Activated T-helper 1 cell treated with Interleukin-2 at 50 U/mL for 16 hours (primary cell): Measurements from ENCODE around the gene GLT6D1.
"Not testable (repeated sequence)": the region's sequence is repeated elsewhere in the genome, so short reads cannot be mapped to it uniquely, and the experiment has no call there.

Experiments used
- DNase-seq: peaks from one replicate; pipeline ENCODE4 v3.0.0-alpha.2; 2020; ENCODE audit warnings: low read depth

GLT6D1 gene

DNA sequence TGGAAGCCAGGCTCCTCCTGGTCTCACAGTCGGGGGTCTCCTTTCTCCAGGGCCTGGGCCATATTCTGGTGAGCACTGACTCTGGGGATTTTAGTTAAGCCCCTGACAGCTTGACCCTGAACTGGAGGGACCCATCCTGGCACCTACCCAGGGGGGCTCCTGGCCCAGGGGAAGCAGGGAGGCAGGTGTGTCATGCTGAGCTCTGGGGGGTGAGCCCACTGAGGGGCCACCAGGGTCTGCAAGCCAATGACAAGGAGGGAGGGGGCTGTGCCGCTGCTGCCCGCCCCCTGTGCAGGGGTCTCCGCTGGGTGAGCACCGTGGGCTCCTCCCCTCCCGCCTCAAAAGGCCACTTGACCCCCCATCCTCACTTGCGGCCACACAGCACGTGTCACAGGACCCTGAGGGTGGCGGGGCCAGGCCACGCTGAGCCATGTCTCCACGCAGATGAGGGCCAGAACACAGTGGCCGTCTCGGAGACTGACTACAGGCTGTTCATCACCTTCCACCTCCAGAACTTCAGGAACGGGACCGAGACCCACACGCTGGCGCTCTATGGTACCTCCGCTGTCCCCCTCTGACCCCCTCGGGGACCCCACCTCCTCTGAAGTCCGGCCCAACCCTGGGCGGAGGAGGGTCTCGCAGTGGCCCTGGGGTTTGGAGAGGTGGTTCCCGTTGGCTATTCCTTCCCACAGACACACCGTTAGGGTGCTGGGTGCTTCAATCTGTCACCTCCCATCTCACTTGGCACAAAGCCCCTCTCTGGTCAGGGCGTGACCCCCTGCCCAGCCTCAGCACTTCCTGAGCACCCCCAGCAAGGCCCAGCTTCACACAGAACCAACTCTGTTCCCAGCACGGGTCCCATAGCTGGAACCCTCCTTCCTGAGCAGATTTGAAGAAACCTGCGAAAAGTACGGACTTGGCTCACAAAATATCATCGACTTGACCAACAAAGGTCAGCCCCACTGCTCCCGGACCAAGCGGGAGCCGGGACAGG lies 25.8 kb upstream of the GLT6D1 start:
- DNase-seq = no peak

DNA sequence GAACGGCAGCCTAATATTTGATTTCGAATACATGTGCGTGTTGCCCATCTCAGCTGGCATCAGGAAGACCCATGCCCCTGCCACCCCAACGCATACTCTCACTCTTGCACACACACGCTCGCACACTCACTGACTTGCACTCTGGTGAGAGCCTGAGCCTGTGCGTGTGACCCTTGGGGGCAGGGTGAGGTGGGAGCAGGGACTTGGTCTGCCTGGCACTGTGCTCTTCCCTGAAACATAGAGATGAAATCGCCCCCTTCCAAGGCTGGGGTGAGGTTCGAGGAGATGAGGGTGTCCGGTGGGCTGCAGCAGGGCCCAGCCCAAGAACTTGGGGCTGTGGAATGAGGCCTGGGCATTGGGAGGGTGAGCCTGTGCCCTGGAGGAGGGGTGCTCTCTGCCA lies 24.9 kb upstream of the GLT6D1 start:
- no peak for DNase-seq

- no peak for DNase-seq
Measured at GRCh38 chr9:135663857-135664256, 24.5 kb upstream of the GLT6D1 start.

DNA sequence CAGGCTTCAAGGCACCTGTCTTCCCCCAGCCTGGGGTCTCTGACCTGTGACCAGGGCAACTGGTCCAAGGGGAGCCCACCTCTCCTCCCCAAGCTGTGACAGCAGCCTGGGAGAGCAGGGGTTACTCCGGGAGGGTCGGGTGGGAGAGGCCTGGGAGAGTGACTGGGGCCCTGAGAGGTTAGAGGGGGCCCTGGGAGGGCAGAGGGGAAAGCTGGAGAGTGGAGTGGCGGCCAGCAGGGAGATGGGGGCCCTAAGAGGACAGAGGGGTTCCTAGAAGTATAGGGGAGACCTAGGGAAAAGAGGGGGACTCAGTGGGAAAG lies 24.1 kb upstream of the GLT6D1 start:
- DNase-seq = no peak

GRCh38 chr9:135662758-135663450 lies 23.6 kb upstream of the GLT6D1 start, which contains the start of gene LCN9:
Gene LCN9, plus strand, starts transcription at chr9:135663309. Its CDS starts 13 bp downstream, at chr9:135663322.
- no peak for DNase-seq

- no peak for DNase-seq
Measured at GRCh38 chr9:135661816-135662560, 22.6 kb upstream of the GLT6D1 start.

DNA sequence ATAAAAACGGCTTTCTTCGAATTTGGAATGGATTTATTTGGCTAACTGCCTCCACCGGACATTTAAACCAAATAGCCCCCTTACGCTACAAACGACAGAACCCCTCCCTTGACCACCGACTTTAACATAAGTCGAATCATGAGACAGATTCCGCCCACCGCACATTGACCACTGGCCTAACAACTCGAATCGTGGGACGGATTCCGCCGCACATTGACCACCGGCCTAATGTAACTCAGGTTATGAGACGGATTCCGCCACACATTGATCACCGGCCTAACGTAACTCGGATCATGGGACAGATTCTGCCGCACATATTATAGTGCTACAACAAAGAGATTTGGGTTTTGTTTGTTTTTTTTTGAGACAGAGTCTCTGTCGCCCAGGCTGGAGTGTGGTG lies 21.1 kb upstream of the GLT6D1 start:
- DNase-seq = no peak

GRCh38 chr9:135659252-135659651 lies 19.9 kb upstream of the GLT6D1 start:
- DNase-seq = no peak

DNA sequence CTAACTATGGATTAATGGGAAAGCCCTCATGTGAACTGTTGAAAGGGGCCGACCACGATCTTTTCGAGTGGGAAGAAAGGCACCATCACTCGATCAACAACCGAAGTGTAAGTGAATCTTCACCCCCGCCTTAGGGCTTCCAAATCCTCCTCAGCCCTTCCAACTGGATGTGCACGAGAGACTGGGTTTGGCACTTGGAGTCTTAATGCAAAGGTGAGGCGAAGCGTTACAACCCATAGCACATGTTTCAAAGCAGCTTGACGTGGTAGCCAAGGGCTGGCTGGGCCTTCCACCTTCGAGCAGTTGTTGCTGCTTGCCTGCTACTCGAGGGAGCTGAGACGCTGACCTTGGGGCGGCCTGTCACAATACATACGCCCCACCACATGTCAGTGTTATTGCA lies 18.1 kb upstream of the GLT6D1 start:
- DNase-seq = no peak

DNA sequence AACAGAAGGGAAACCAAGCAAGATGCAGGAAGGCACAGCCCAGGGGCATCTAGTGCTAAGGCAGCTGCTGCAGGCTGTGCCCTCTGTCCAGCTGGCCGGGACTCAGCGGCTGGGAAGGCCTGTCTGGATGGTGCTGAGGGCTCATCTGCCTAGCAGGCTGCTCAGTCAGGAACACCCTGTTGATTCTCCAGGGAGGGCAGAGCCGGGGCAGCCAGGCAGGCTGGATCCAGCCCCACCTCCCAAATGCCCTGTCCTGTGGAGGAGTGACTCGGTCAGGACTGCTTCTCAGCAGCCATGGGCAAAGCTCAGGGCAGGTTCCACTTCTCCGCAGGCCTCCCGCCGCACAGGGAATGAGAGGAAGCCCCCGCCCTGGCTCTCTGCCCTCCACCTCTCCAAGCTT lies 16.0 kb upstream of the GLT6D1 start:
- no peak for DNase-seq

GRCh38 chr9:135650408-135650807 lies 11.1 kb upstream of the GLT6D1 start:
- DNase-seq = no peak

GRCh38 chr9:135649508-135649907 lies 10.2 kb upstream of the GLT6D1 start:
- no peak for DNase-seq

DNA sequence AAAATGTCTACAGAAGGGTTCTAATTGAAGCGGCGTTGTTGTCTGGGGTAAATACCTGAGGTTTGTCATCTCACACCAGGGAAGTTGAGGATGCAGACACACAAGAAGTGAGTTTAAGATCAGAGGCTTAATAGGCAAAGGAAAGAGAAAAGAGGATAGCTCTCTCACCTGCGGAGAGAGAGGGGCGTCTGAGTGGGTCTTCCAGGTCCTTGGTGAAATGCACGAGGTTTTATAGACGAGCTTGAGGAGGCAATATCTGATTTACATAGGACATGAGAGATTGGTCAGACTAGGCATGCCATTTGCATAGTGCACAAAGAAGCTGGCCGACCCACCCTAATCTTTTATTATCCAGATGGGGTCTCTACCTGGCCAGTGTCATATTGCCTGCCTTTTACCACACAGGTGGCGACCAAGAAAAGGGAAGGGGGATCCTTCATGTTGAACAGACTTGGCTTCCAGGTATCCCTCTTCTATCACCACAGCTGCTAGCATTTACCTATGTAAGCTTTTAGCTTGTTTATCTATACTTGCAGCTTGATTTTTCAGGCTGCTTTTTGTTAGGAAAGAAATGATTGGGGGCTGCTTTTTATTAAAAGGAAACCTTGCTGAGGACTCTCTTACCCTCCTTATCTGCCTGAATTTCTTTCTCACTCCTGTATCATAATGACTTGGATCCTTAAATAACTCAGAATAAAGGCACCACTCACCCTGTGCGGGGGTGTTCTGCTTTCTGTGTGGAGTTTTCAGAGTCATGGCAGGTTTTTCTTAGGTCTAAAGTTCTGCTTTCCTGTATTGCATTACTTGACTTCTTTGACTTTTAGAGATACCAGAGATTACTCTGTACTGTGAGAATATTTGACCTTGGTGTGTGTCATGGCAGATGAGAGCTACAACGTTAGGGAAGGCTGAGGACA lies 9.4 kb upstream of the GLT6D1 start:
- no peak for DNase-seq

DNA sequence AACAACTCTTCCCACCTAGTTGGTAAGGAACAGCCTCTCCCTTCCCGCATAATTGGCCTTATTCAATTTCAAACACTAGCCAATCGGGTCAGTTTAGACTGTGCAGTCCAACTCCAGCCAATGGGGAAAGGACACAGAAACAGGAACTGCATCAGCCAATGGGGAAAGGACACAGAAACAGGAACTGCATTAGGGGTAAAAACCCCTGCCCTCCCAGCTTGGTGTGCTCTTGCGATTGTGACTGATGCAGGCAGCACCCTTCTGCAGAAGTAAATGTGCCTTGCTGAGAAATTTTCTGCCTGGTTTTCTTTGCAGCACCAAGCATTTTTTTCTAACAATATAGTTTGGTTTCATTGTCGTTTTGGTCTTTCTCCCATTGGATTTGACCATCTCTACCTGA lies 8.5 kb upstream of the GLT6D1 start:
- no peak for DNase-seq

DNA sequence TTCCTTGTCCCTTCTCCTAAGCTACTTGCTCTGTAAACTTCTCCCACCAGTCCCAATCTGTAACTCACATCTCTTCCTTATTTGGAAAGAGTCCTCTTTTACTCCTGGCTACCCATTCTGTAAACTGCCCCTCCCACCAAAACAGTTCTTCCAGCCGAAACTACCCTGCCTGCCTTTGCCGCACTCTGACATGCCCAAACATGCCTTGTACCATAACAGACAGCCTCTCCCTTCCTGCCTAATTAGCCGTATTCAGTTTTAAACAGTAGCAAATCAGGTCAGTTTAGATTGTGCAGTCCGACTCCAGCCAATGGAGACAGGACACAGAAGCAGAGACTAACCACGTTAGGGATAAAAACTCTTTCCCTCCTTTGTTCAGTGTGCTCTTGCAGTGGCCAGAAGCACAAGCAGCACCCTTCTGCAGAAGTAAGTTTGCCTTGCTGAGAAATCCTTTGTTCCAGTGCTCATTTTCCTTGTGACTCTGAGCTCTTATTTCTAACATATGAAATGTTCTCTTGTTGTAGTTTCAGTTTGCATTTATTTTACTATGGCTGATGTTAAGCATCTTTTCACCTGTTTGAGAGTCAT lies 5.4 kb upstream of the GLT6D1 start:
- no peak for DNase-seq

GRCh38 chr9:135641745-135642144 lies 2.4 kb upstream of the GLT6D1 start:
- no peak for DNase-seq

DNA sequence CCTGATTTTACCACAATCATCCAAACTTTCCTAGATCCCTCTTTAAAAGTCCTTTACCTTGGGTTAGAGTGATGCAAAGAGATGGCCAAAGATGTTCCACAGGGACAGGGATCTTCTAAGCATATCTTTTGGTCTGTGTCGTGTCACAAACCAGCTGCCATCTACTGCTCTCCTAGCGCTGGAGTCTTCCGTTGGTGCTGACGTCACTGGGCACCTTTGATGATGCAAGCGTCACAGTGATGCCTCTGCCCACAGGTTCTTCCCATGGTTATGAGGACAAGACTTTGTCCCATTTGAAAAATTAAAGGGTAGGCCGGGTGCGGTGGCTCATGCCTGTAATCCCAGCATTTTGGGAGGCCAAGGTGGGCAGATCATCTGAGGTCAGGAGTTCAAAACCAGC lies 1.7 kb upstream of the GLT6D1 start:
- DNase-seq = no peak

- not testable (repeated sequence) for DNase-seq
Measured at GRCh38 chr9:135636930-135637530, 2.3 kb downstream of the GLT6D1 start.

GRCh38 chr9:135632841-135633240 lies 6.5 kb downstream of the GLT6D1 start:
- no peak for DNase-seq

DNA sequence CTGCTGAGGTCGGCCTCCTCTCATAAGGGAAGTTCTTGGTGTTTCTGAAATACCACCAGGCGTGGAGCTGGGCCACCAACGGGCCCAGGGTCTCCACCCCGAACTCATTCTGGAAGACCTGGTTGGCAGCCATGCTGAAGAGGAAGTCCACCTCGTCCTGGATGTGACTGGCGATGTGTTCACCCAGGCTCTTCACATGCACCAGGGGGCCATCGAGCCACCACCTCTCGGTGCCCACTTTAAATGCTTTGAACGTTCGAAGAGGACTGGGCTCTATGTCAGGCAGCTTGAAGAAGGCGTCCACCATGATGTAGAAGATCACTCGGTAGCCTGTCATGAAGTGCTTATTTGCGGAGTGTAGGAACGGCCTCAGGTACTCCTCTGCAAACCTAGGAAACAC lies 15.1 kb downstream of the GLT6D1 start:
- DNase-seq = no peak
